Inflammatory macrophage (primary cell): ENCODE data around the gene LIG3.
A peak's percentile ranks its signal among the peaks of the same experiment; 100 is the strongest.
"Not testable (repeated sequence)": the region's sequence is repeated elsewhere in the genome, so short reads cannot be mapped to it uniquely, and the experiment has no call there.

Experiments
- DNase-seq, 2 donors: peaks; one replicate each; pipeline ENCODE4 v3.0.0-alpha.2; 2020 to 2022
- total RNA-seq, 18 experiments: gene quantifications; one replicate each; lab custom pipeline; 2026; ENCODE audit warnings: mixed read lengths in 6 of 18, inconsistent platforms in 2 of 18; lab: John Stamatoyannopoulos, UW

LIG3 gene
- 16.4 to 57.0 (median 37.6) reads per million in 18 experiments for total RNA-seq

DNA sequence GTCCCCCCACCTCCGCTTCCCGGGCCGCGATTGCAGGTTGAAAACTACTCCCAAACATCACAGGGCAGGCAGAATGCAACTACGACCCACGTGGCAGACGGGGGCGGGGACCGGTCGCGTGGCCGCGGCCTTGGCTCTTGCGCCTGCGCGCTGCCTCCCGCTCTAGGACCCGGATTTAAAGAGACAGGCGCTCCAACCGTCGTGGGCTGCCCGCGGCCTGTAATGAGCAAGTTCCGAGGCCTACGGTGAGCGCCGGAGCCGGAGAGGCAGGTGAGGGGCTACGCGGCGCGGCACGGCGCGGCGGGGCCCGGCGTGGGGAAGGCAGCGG, at the start of gene LIG3:
Gene LIG3, plus strand, starts transcription at position 160 of the 328 bp plus-strand sequence. CDS start 2,494 bp downstream, outside the sequence.
- DNase-seq: peak; percentile 93 to 98

DNA sequence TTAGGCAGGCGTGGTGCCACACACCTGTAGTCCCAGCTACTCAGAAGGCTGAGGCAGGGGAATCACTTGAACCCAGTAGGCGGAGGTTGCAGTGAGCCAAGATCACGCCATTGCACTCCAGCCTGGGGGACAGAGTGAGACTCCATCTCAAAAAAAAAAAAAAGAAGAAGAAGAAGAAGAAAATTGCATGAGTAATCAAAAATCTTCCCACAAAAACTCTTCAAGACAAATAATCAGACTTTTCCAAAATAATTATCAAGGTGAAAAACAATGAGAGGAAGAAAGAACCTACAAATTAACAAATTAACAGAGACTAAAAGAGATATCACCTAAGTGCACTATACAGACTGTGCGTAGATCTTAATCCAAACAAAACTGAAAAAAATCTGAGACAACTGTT, 29.5 kb upstream of the LIG3 start:
- not testable (repeated sequence) for DNase-seq

DNA sequence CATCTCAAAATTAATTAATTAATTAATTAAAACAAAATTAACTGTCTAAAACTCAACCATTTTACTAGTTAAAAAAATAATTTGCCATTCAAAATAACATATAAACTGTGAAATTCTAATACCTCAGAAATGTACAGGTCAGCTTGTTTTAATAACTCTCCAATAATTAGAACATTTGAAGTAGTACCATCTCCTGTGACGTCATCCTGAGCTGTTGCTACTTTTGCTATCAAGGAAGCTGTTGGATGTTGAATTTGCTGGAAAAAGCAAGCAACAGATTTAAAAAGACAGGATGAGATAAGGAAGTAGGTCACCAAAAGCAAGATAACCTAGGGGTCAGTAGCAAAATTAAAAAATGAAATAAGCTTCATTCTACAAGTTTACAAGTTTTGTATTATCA, 21.9 kb upstream of the LIG3 start:
- no peak for DNase-seq

DNA sequence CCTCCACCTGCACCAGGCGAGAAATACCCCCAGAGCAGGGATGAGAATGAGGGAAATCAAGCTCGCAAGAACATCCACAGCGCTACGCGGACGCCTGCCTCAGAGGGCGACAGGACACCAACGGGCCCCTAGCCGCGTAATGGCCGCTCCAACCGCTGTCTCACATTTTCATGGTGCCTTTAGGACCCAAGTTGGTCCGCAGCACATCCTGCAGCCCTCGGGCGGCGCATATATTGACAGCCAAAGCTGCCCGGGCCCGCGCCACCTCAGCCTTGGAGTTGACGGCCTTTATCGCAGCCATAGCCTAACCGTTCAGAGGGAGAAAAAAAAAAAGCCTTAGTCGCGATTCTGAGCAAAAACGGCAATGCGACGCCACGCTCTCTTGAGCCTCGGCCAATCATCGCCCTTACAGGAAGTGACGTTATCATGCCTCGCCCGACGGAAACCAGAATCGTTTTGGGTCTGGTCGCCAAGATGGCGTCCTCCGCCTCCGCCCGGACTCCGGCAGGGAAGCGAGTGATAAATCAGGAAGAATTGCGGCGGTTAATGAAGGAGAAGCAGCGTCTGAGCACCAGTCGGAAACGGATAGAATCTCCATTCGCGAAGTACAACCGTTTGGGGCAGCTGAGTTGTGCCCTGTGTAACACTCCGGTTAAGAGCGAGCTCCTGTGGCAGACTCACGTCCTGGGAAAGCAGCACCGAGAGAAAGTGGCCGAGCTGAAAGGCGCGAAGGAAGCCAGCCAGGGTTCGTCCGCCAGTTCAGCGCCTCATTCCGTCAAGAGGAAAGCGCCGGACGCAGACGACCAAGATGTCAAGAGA, 19.0 kb upstream of the LIG3 start, which contains the start of the genes CCT6B and ZNF830:
Gene CCT6B, minus strand, starts transcription at position 368 of the 819 bp plus-strand sequence. Its CDS starts 67 bp downstream, at position 301.
Gene ZNF830, plus strand, starts transcription at position 448 of the 819 bp plus-strand sequence. Its CDS starts 27 bp downstream, at position 475.
- peak; percentile 95 to 97 for DNase-seq

DNA sequence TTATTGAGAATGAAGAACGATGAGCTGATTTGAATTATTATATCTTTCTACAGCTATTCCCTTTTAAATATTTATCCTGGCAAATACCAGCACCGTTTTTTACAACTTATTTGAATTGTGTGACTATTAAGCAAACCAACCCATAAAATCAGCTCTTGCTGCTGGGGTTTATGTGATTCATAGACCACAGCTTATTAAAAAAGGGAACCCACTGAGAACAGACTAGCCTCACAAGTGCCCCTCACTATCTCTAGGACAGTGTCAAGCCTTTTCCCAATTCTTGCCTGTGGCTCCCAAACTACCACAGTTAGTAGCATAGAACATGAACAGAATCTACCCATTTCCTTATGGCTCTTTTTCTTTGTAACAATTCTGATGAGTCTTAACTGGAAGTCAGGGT, 6.1 kb upstream of the LIG3 start:
- DNase-seq: no peak

DNA sequence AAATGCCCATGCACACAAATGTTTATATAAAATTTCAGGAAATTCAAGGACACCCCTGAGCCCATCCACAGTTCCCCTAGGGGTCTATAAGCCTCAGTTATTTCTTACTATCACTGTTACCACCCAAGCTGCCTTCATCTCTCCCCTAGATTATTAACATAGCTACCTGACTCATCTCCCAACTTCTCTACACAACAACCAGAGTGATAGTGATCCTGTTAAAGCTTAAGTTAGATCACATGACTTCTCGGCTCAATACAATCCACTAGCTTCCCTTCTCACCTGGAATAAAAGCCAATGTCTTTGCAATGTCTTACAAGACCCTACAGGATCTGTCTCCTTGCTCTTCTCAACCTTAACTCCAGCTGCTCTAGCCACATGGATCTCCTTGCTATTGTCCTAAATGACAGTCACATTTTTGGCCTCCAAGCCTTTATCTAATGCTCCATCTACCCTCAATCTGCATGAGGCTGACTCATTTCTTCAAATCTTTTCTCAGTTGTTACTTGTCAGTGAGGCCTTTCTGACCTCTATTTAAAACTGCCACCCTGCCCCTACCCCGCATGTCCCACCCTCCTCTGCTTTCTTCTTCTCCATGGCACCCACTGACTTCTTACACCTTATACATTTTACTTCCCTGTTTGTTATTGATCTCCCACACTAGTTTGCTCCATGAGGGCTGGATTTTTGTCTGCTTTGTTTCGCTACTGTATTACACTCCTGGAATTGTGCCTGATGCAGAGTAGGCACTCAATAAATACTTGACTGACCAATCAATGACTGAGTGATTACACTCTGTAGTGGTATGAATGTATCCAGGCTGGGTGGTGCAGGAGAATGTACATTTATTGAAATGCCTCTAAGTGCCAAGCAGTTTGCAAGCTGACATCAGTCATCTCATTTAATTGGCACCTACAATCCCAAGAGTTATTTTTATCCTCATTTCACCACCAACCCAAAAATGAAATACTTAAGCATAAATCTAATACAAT, 5.2 kb upstream of the LIG3 start:
- no peak for DNase-seq

DNA sequence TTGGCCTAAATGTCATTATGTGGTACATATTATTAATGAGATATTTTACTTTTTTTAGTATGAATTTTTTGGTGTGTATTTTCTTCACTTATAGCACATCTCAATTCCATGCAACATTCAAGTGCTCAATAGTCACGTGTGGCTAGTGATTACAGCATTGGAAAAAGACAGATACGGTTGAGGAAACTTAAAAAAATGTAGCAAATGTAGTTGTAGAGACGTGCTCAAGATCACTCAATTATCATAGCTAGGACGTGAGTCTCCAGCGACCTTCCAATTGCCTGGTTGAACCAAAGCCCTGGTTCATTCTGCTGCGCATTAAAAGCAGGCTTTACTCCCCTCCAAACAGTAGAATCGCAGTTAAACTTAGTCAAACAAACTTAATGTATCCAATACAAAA, 1.2 kb upstream of the LIG3 start:
- no peak for DNase-seq

DNA sequence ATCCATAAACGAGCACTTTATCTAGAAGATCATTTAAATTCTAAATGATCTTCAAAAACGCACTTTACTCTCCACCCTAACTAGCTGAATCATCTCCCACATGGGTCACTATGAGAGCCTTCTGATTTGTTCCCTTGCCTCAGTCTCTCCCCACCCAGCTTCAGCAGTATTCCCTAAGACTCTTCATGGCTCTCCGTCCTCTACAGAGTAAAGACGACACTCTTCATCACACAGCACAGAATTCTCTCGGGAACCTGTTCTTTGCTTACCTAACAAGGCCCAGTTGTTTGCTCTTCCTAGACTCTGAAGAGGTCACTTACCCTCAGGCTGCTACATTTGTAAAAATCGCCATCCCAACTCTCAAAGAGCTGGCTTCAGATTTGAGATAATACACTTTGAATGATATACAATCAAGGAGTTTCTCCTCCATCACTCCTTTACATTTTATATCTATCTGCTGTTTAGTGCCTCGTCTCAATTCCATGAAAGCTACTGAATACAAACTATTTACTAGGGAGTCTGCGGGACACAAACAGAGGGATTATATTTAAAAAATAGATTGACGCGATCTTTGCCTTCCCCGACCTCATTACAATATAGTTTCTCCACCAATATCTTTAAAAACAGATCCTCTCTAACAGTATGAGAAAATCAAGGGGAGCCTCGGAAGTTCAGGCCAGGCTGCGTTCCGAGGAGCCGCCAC, 511 bp upstream of the LIG3 start:
- no peak for DNase-seq

DNA sequence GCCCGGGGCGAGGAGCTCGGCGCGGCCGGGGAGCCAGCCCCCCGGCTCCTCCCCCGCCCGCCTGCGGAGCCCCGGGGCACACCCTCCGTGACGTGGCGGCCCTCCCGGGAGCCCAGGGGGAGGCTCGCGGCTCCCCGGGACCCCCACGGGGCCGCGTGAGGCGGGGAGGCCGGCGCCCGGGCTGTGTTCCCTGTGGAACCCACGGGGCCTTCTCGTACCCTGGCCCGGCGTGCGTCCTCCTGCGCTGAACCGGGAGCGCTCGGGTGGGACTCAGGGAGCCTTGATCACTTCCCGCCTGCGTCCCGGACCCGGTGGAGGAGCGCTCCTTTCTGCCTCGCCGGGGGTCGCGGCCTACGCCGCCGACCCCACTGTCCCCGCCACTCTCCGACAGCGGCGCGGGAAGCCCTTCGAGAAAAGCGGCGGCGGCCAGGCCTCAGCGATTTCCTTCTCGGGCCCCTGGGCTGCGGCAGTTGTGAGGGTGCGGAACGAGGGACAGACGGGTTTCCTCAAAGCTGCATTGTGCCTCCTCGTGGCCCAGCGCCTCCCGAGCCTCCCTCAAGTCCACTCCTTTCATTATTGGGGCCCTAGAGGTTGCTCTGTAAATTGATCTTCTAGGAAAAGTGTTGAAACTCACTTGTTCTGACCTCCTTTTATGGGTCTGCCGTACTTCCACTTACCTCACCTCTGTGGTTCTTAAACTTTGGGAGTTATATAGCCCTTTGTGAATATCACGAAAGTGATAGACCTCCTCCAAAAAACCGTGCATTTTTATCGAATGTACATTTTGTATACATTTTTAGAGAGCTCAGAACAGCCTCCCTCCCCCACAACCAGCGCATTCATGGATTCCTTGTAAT, 597 bp downstream of the LIG3 start:
- DNase-seq: peak; percentile 85 to 87

DNA sequence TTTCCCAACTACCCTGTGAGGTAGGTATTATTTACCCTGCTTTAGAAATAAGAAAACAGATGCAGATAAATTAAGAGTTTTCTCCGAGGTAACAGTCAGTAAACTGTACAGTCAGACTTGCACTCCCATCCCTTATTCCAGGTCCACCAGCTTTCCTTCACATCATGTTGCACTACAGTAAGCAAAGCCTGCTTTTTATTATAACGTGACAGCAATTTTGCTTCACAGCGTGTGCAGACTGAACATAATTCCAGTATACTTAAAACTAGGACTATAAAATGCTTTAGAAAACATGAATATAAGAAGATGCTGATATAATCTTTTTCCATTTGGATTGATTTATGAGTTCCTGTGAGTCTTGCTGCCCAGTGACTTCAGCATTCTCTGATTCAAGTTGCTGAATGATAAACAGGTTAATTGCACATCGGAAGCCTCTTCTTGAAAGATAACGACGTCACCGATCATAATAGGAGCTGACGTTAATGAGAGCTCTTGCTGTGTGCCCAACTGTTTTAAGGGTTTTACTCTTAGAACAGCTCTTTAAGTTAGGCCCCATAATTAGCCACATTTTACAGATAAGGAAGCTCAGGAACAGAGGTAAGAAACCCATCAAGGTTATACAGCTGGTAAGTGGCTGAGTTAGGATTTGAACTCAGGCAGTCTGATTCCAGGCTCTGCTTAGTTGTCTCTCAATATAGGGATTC, 1.4 kb downstream of the LIG3 start:
- DNase-seq: no peak

DNA sequence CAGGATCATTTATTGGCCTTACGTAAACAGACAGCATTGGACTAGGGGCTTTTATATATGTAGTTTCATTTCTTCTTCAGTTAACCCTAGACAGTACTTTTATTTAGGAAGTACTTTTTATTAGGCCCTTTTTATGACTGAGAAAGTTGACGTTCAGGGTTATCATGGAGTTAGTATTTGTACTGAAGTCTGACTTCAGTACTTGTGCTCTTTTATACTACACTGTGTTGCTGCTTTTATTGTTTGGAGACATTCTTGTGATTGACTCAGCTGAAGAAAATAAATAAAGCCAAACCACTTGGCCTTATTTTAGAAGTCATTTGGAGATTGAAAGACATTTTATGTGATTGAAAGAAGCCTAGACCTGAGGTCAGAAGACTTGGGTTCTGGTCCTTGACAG, 6.9 kb downstream of the LIG3 start:
- no peak for DNase-seq

DNA sequence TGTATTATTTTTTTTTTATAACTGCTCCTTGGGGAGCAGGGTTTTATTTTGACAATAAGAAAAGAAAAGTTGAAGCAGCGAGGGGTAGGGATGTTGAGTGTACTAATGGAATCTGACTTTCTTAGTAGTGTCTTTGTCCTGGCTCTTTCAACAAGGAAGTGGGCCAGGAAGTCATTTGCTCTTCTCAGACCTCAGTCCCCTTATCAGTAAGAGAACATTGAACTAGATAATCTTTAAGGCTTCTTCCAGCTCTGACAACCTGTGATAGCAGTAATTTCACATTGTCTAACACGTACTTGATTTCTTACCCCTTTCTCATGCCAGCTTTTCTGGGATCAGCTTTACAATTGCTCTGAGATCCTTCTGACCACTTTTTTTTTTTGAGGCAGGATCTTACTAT, 8.3 kb downstream of the LIG3 start:
- no peak for DNase-seq

DNA sequence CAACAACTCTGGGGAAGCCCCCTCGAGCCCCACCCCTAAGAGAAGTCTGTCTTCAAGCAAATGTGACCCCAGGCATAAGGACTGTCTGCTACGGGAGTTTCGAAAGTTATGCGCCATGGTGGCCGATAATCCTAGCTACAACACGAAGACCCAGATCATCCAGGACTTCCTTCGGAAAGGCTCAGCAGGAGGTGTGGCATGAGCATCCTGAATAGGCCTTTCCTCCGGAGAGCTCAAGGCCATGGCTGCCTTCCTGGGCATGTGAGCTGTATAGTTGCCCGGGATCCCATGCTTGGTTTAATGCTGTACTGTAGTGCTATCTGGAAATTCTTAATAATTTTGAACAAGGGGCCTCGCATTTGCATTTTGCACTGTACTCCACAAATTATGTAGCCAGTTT, 9.2 kb downstream of the LIG3 start:
- DNase-seq: no peak

DNA sequence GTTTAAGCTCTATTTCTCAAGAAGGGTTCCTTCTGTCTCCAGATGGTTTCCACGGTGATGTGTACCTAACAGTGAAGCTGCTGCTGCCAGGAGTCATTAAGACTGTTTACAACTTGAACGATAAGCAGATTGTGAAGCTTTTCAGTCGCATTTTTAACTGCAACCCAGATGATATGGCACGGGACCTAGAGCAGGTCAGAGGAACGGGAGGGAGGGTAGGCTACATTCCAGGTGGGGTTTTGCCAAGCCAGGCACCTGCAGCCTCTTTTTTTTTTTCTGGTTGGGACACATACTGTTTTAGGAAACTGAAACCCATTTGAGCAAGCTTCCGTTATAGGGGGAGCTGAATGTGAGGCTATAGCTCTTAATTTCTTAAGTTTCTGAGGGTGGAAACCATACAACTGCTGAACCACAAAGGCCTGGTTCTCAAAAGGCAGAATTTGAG, 10.6 kb downstream of the LIG3 start:
- DNase-seq: peak; percentile 58 to 60

DNA sequence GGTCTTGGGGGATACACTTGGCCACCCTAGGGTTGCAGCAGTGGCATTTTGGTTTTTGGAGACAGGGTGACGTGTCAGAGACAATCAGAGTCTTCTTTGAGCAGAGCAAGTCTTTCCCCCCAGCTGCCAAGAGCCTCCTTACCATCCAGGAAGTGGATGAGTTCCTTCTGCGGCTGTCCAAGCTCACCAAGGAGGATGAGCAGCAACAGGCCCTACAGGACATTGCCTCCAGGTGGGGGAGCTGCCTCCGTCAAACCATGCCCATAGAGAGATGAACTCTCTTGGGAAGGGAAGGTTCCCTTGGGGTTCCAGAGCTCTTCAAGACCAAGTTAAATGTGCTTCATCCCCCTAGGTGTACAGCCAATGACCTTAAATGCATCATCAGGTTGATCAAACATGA, 11.3 kb downstream of the LIG3 start:
- DNase-seq: no peak

DNA sequence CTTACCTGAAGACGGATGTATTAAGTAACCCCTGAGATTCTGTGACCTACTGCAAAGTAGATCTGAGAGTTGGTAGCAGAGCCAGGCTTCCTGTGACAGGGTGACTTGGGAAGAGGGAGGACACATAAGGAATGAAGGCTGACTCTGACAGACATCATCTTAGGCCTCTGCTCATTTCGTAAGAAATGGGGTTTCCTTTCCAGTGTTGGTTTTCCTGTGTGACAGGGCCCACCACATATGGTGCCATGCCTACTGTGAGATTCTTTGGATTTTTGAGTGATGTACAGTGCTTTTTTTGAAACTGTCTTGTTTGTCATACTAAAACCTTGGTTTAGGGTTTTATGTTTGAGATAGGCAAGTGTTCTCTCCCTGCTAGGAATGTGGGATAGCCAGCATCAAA, 12.7 kb downstream of the LIG3 start:
- no peak for DNase-seq

DNA sequence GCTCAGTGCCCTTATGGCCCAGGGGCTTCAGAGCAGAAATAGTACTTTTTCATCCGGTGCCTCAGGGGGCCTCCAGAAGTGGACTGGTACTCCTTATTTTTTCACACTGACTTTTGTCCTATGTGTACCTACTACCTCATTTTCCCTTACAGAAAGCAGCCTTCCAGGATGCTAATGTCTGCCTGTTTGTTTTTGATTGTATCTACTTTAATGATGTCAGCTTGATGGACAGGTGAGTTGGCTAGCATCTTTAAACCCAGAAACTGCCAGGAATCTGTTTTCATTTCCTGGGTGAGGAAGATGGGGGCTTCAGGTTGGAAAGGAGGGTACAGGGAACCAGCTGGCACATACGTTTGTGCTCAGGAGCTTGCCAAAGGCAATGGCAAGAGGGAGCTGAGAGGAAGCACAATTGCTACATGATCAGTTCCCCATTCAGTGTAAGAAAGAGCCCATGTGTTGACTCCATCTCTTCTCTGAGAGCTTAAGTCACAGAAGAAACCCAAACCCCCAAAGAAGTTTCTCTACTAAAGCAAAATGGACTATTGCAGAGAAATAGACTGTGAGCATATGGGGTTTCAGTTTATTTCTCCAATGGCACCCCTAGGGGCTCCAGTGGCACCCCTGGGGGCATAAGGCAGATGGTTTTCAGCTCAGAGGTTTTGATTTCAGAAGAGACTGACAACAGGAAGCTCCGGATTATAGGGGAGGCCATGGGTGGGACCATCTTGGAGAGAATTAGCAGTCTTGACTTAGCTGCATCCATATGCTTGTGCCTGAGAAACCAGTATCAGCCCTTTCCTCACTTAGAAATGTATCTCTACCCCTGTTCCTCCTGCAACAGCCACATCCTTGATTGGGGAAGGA, 16.3 kb downstream of the LIG3 start:
- DNase-seq: peak; percentile 52 to 57

DNA sequence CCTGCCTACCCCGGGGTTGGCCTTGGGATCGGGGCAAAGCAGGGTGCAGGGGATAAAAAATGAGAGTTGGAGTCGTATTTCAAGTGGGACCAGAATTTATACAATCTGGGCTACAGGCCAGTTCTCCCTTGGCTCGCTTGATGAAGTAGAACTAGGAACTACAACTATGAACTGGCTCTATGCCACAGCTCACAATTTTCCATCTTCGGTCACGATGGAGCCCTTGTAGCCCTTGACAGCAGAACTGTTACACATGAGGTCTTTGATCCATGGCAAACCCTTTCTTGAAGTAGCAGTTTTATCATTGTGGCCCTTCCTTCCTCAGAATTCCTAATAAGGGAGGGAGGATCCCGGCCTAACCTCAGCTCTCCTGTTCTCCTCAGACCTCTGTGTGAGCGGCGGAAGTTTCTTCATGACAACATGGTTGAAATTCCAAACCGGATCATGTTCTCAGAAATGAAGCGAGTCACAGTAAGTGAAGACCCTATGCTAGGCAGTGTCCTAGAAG, 17.1 kb downstream of the LIG3 start:
- no peak for DNase-seq

DNA sequence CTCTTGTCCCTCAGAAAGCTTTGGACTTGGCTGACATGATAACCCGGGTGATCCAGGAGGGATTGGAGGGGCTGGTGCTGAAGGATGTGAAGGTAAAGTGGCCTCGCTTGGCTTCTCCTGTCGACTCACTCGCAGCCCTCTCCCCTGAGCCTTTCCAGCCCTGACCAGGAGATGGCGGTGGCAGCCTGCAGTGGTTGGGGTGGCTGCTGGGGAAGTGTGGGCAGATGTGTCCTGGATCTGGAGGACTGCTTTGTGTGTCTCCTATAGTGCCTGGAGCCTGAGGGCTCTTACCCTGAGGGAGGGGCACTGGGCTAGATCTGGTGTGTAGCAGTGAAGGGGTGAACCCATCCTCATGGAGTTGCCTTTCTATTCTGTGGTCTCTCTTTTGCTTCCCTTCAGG, 17.9 kb downstream of the LIG3 start:
- peak; percentile 75 to 77 for DNase-seq

DNA sequence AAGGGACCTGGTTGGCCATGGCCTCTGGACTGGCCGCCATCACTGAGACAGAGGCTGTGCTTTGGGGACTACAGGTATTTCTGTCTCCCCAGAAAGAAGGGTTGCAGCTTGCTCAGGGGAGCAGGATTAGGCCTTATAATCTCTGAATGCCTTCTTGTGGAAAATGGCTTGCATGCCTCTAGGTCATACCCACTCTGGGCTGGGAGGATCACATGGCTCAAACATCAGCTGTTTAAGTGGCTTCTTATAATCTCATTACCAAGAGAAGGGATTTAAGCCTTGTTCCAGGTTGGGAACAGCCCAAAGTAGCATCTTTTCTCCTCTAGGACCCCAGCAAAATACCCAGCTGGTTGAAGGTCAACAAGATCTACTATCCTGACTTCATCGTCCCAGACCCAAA, 19.1 kb downstream of the LIG3 start:
- DNase-seq: no peak
